Cerebellar cortex (tissue), 1 donor: Measurements from ENCODE around the gene SLC24A3.

Experiments used
- DNase-seq: peaks from one replicate; pipeline ENCODE4 v3.0.0-alpha.2; 2015; ENCODE audit warnings: low spot score

Gene SLC24A3

GRCh38 chr20:19241440-19241839, 29.0 kb downstream of the SLC24A3 start:
- DNase-seq: no peak

- no peak for DNase-seq
Observed at GRCh38 chr20:19244291-19244690, 31.8 kb downstream of the SLC24A3 start.

DNA sequence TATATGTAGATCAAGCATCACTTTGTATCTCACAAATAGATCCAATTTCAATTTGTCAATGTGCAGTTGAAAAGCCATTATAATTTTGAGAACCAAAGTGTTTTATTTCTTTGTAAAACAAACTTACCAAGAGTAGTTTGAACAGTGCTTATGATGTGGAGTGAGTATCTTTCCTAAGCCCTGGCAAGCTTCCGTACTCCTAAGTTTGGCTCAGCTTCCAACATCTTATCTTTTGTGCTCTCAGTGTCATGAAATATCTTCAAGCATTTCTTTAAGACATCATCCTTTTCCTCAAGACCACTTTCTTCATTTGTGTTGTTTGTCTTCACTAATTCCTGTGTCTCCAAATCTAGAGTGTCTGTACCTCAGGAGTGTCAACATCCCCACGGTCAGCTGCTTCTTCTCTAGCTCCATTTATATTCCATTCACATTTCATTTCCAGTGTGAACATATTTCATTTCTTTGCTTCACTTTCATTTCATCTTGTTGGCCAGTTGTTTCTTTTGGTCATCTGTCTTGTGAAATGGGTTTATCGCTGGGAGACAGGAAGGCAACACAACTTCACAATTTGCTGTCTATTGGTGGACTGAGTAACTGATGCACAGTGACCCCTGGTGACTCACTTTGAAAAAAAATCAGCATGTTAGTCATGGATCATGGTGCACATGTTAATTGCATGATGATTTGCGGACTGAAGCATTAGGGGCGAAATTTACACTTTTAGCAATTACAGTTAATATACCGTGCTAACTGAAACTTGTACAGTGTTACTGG, 36.9 kb downstream of the SLC24A3 start:
- no peak for DNase-seq

DNA sequence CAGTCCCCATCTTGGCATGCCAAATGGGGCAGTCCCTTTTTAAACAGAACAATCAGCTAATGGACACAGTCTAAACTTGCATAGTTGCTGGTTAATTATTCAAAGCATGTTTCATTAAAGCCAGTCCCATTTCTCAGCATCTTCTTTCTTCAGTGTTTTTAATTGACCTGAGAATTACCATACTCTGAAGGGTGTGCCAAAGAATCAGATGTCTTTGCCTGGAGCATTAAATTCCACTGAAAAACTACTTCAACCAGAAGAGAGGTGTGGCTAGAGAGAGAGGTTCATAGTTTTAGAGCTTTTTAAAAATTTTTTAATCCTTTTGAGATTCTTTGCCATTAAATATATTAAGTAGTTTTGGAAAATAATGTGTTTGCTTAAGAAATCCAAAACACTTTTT, 37.9 kb downstream of the SLC24A3 start:
- no peak for DNase-seq

- DNase-seq: no peak
Observed at GRCh38 chr20:19251506-19251905, 39.1 kb downstream of the SLC24A3 start.

DNA sequence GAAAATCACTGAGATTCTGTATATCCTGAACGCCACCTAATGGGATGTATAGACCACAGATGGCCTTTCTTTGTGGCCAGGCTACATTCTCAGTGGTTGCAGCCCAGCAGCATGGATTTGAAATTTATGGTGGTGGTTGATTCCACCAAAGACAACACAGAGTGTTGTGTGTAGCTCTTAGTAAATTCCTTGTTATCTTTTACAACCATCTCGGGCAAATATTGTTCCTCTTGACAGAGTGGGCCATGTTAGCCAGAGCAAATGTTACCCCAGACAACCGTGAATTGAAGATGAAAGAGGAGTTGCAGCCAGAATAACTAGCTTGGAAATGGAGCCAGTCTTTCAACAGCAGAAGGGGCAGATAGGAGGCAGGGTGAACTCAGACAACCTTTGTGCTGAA, 39.5 kb downstream of the SLC24A3 start:
- no peak for DNase-seq

GRCh38 chr20:19252451-19253120, 40.1 kb downstream of the SLC24A3 start:
- no peak for DNase-seq

- DNase-seq: no peak
Observed at GRCh38 chr20:19253316-19253715, 40.9 kb downstream of the SLC24A3 start.

DNA sequence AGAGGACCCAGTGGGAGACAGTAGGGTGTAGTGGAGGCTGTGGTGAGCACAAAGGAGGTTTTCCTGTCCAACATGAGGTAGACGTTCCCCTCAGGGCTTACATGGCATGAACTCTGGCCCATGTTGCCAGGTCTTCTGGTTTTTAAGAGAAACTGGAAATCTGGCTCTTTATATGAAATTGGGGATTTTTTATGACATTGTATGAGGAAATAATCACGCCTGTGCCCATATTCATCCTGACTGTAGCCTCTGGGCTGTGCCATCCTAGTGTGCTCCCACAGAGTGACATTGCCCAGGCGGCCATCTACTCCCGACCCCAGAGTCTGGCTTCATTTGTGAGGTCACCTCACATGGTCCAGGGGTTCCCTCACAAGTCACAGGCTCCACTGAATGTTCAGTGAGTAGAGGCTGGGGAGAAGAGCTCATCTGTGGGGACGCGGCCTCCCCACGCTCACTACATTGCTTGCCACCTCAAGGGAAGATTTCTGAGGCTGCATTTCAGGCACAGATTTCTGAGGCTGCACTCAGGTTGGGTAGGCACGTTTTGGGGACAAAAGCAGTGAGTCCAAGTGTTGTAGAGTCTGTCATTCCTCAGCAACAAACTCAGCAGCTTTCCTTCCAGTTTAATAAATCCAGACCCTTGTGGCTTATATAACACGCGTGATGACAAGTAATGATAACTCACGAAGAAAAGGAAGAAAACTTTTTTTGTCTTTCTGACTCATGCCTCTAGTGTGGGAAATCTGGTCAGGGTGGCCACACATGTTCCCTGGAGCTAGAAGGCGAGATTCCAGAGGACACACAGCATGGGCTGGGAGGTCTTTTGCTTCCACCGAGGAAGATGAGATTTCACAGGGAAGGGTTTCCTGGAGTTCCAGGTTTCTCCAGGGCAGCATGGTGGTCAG, 41.7 kb downstream of the SLC24A3 start:
- no peak for DNase-seq

DNA sequence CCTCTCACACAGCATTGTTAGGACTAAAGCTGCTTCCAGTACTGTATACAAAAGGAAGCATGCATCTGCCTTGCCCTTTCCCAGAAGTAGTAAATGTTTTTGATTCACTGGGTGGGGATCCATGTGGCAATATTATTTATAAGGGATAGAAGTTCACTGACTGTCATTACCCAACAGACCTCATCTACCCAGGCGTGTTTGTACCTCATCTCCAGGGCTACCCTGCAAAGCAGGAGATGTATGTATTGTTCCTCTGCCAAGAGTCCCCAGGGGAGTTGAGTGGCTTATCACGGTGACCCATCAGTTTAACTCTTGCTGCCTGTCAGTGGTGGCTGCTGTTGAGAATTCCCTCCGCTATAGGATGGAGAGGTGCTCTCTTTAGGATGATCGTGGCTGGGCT, 42.5 kb downstream of the SLC24A3 start:
- DNase-seq: no peak

- no peak for DNase-seq
Observed at GRCh38 chr20:19256085-19256484, 43.6 kb downstream of the SLC24A3 start.

GRCh38 chr20:19256906-19257595, 44.6 kb downstream of the SLC24A3 start:
- DNase-seq: no peak

- DNase-seq: no peak
Observed at GRCh38 chr20:19257865-19258264, 45.4 kb downstream of the SLC24A3 start.

DNA sequence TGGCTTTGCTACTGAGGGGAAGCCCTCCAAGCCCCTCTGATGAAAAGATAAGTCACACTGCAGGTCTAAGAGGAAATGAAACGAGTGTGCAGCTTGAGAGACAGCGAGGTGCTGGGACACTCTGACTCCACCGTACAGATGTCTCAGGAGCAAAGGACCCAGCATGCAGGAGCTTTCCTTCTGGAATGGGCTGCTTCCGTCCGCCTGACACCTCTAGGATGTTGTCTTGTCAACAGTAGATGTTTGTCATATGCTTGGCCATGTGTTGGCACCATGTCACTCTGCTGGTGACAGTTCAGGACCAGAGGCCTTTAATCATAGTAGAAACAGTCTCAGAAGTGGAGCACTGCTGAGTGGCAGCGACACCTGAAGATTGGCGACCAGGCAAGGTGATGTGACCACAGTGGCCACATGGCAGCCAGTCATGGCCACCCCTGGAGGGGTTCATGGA, 46.7 kb downstream of the SLC24A3 start:
- no peak for DNase-seq

DNA sequence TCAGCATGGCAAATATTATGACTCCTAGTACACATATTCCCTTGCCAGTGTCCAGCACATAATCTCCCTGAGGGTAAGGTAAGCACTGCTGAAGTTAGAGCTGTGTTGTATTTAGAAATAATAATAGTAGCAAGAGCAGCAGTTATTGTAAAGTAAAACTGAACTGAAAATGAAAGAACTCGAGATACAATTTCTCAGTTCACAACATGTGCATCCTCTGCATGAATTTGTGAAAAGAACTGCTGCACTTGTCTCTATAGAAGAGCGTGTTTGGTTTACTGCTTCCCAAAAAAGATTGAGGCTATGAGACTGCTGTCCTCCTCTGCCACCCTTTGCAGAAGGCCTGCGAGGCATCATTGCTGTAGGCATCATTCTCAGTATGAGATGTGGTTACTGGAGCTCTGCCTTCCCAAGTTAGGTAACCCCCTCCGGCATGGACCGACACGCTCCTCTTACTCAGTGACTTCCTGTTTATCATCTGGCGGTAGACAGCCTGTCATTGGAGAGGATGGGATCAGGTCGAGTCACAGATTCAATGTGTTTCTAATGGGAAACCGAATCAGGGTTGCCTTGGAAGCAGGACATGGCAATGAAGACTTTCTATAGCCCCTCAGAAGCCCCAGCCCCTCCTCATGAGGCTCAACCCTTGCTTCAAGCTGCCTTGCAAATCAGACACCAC, 48.1 kb downstream of the SLC24A3 start:
- no peak for DNase-seq

- no peak for DNase-seq
Observed at GRCh38 chr20:19264191-19264590, 51.7 kb downstream of the SLC24A3 start.

DNA sequence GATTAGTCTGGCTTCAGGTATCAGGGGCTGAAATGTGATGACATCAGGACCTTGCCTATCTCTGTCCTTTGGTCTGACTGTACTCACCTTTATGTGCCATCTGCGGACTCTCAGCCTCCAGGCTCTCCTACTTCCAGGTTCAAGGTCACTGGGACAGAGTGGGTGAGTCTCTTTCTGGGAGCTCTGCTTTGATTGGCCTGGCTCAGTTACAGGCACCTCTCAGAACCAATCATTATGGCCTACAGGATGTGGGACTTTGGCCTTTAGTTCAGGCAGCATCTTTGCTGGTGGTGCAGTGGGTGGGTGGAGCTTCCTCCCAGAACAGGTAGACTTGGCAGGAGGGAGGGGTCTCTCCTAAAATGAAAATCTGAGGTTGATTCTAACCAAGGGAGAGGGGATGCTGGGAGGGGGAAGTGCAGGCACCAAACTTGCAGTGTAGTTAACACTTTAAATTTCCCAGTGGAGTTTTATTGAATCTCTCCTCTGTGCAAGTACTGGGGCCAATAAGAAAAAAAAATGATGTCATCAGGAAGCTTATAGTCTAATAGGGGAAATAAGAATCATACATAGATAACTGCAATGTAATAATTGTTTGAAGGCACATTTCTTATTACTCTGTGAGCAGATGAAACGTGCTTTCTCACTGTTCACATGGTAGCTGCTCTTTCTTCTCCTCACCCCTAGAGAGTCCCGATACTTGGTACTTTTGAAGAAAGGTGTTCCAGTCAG, 53.4 kb downstream of the SLC24A3 start:
- no peak for DNase-seq

- no peak for DNase-seq
Observed at GRCh38 chr20:19268426-19268825, 56.0 kb downstream of the SLC24A3 start.

GRCh38 chr20:19269737-19270340, 57.4 kb downstream of the SLC24A3 start:
- no peak for DNase-seq
